ENCODE measurements around the gene FOXN3. TPM values are rescaled to one million over a fixed set of nuclear protein-coding genes. Genes with fewer than 3 reads are reported as not detected.

The FOXN3 gene, protein sequence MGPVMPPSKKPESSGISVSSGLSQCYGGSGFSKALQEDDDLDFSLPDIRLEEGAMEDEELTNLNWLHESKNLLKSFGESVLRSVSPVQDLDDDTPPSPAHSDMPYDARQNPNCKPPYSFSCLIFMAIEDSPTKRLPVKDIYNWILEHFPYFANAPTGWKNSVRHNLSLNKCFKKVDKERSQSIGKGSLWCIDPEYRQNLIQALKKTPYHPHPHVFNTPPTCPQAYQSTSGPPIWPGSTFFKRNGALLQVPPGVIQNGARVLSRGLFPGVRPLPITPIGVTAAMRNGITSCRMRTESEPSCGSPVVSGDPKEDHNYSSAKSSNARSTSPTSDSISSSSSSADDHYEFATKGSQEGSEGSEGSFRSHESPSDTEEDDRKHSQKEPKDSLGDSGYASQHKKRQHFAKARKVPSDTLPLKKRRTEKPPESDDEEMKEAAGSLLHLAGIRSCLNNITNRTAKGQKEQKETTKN
- 100 to 1,000 TPM; 111 TPM for total RNA-seq

DNA sequence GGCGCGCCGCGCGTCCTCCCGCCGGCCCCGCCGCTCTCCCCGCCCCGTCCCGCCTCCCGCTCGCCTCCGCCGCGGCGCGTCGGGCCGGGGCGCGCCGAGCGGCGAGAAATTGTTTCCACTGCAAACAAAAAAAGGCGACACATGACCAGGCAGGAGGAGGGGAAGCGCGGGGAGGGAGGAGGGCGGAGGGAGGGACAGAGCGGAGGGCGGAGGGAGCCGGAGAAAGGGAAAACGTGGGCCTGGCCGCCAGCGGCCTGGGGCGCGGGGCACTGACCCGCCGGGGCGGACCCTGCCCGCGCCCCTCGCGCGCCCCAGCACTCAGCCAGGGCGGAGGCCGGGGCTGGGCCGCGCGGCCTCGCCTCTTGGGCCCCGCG, at the start of gene FOXN3:
FOXN3 (minus strand) TSS at position 143 of the 374 bp plus-strand sequence. CDS start 4,757 bp downstream, outside the sequence.

